IgD-negative memory B cell (primary cell): ENCODE measurements around the gene PARD3. TPM values are rescaled to one million over a fixed set of nuclear protein-coding genes. Genes with fewer than 3 reads are reported as not detected.

Source experiments
- H3K27ac Mint-ChIP-seq, 3 donors: one replicate each; pipeline ENCODE4 v1.8.0; 2020 to 2022; ENCODE audit warnings: mild to moderate bottlenecking in 3 of 3, mixed read lengths in 3 of 3, moderate library complexity in 1 of 3
- H3K27me3 Mint-ChIP-seq: one replicate; pipeline ENCODE4 v1.8.0; 2021; ENCODE audit warnings: mixed read lengths
- H3K36me3 Mint-ChIP-seq: one replicate; pipeline ENCODE4 v1.8.0; 2020; ENCODE audit warnings: mild to moderate bottlenecking, mixed read lengths
- H3K4me1 Mint-ChIP-seq, 3 donors: one replicate each; pipeline ENCODE4 v1.8.0; 2020 to 2022; ENCODE audit warnings: mixed read lengths in 3 of 3, mild to moderate bottlenecking in 1 of 3
- H3K4me3 Mint-ChIP-seq, 4 donors: one replicate each; pipeline ENCODE4 v1.8.0; 2020 to 2022; ENCODE audit warnings: mild to moderate bottlenecking in 4 of 4, mixed read lengths in 4 of 4, moderate library complexity in 3 of 4
- H3K9me3 Mint-ChIP-seq, 3 donors: one replicate each; pipeline ENCODE4 v1.8.0; 2020 to 2021; ENCODE audit warnings: mixed read lengths in 3 of 3, mild to moderate bottlenecking in 1 of 3
- polyA plus RNA-seq: library from polyadenylated mRNA; unstranded; fragments of 300-500 nt; fragmentation: Illumina TruSeq; gene quantifications from one replicate; pipeline ENCODE4 v1.2.3, GENCODE V29; 2021

PARD3 gene
- polyA plus RNA-seq, 1 donor from 2014 or later = not detected

- peaks cover 28% of the 10 kb centered on the region for H3K27me3 Mint-ChIP-seq
- no peak overlapping the region for H3K4me3 Mint-ChIP-seq
- H3K4me1 Mint-ChIP-seq = peaks cover 0 to 12% (median 0%) of the 10 kb centered on the region in 3 donors
- H3K9me3 Mint-ChIP-seq = no peaks in the 10 kb centered on the region
- H3K36me3 Mint-ChIP-seq = no peaks in the 10 kb centered on the region
- no peak overlapping the region for H3K27ac Mint-ChIP-seq
Measured at GRCh38 chr10:34814223-34814912, 728 bp downstream of the PARD3 start.

GRCh38 chr10:34813626-34814222 lies 1.4 kb downstream of the PARD3 start:
- no peaks in the 10 kb centered on the region for H3K36me3 Mint-ChIP-seq
- H3K27me3 Mint-ChIP-seq = peaks cover 29% of the 10 kb centered on the region
- peak overlapping the region in 2 of 4 donors; percentile 39 to 68 for H3K4me3 Mint-ChIP-seq
- H3K4me1 Mint-ChIP-seq = peaks cover 0 to 12% (median 0%) of the 10 kb centered on the region in 3 donors
- H3K9me3 Mint-ChIP-seq = no peaks in the 10 kb centered on the region
- no peak overlapping the region for H3K27ac Mint-ChIP-seq

GRCh38 chr10:34812771-34813170 lies 2.3 kb downstream of the PARD3 start:
- Mint-ChIP-seq H3K9me3 (no peaks in the 10 kb centered on the region), H3K27me3 (peaks cover 31% of the 10 kb centered on the region), H3K4me3 (no peak overlapping the region), H3K4me1 (peaks cover 0 to 12% (median 0%) of the 10 kb centered on the region in 3 donors), H3K36me3 (no peaks in the 10 kb centered on the region), H3K27ac (peak overlapping the region in 1 of 3 donors; percentile 33)

GRCh38 chr10:34811968-34812514 lies 3.1 kb downstream of the PARD3 start:
- Mint-ChIP-seq H3K36me3 (no peaks in the 10 kb centered on the region), H3K9me3 (no peaks in the 10 kb centered on the region), H3K4me3 (no peak overlapping the region), H3K27ac (no peak overlapping the region), H3K4me1 (peaks cover 0 to 12% (median 0%) of the 10 kb centered on the region in 3 donors), H3K27me3 (peaks cover 24% of the 10 kb centered on the region)

GRCh38 chr10:34811126-34811967 lies 3.7 kb downstream of the PARD3 start:
- Mint-ChIP-seq H3K4me3 (peak overlapping the region in 1 of 4 donors; percentile 12), H3K4me1 (peaks cover 0 to 8% (median 0%) of the 10 kb centered on the region in 3 donors), H3K9me3 (no peaks in the 10 kb centered on the region), H3K36me3 (no peaks in the 10 kb centered on the region), H3K27ac (no peak overlapping the region), H3K27me3 (peaks cover 18% of the 10 kb centered on the region)

- H3K27ac Mint-ChIP-seq = no peak overlapping the region
- peak overlapping the region in 1 of 4 donors; percentile 19 for H3K4me3 Mint-ChIP-seq
- peaks cover 11% of the 10 kb centered on the region for H3K27me3 Mint-ChIP-seq
- no peaks in the 10 kb centered on the region for H3K9me3 Mint-ChIP-seq
- H3K4me1 Mint-ChIP-seq = peaks cover 0 to 2% (median 0%) of the 10 kb centered on the region in 3 donors
- H3K36me3 Mint-ChIP-seq = no peaks in the 10 kb centered on the region
Measured at GRCh38 chr10:34809796-34810195, 5.3 kb downstream of the PARD3 start.

GRCh38 chr10:34808801-34809745 lies 6.0 kb downstream of the PARD3 start:
- Mint-ChIP-seq H3K4me1 (peaks cover 0 to 2% (median 0%) of the 10 kb centered on the region in 3 donors), H3K36me3 (no peaks in the 10 kb centered on the region), H3K4me3 (no peak overlapping the region), H3K27ac (no peak overlapping the region), H3K27me3 (peaks cover 11% of the 10 kb centered on the region), H3K9me3 (no peaks in the 10 kb centered on the region)

GRCh38 chr10:34808336-34808735 lies 6.8 kb downstream of the PARD3 start:
- H3K27me3 Mint-ChIP-seq = peaks cover 6% of the 10 kb centered on the region
- H3K4me3 Mint-ChIP-seq = no peak overlapping the region
- H3K4me1 Mint-ChIP-seq = peaks cover 0 to 2% (median 0%) of the 10 kb centered on the region in 3 donors
- H3K9me3 Mint-ChIP-seq = no peaks in the 10 kb centered on the region
- no peak overlapping the region for H3K27ac Mint-ChIP-seq
- H3K36me3 Mint-ChIP-seq = no peaks in the 10 kb centered on the region

- Mint-ChIP-seq H3K27ac (no peak overlapping the region), H3K27me3 (peaks cover 2% of the 10 kb centered on the region), H3K4me3 (no peak overlapping the region), H3K36me3 (no peaks in the 10 kb centered on the region), H3K9me3 (no peaks in the 10 kb centered on the region), H3K4me1 (peaks cover 0 to 1% (median 0%) of the 10 kb centered on the region in 3 donors)
Measured at GRCh38 chr10:34804306-34804705, 10.8 kb downstream of the PARD3 start.

- Mint-ChIP-seq H3K9me3 (peaks cover 0 to 2% (median 0%) of the 10 kb centered on the region in 3 donors), H3K4me1 (peaks cover 0 to 1% (median 0%) of the 10 kb centered on the region in 3 donors), H3K27me3 (no peaks in the 10 kb centered on the region), H3K36me3 (no peaks in the 10 kb centered on the region), H3K27ac (no peak overlapping the region), H3K4me3 (no peak overlapping the region)
Measured at GRCh38 chr10:34802692-34803091, 12.4 kb downstream of the PARD3 start.

- no peaks in the 10 kb centered on the region for H3K36me3 Mint-ChIP-seq
- H3K4me1 Mint-ChIP-seq = peaks cover 0 to 1% (median 0%) of the 10 kb centered on the region in 3 donors
- H3K27me3 Mint-ChIP-seq = no peaks in the 10 kb centered on the region
- peaks cover 0 to 2% (median 0%) of the 10 kb centered on the region in 3 donors for H3K9me3 Mint-ChIP-seq
- H3K4me3 Mint-ChIP-seq = no peak overlapping the region
- no peak overlapping the region for H3K27ac Mint-ChIP-seq
Measured at GRCh38 chr10:34801097-34801733, 13.9 kb downstream of the PARD3 start.

- peaks cover 0 to 4% (median 0%) of the 10 kb centered on the region in 3 donors for H3K9me3 Mint-ChIP-seq
- no peaks in the 10 kb centered on the region for H3K36me3 Mint-ChIP-seq
- H3K4me1 Mint-ChIP-seq = peaks cover 0 to 1% (median 0%) of the 10 kb centered on the region in 3 donors
- no peak overlapping the region for H3K4me3 Mint-ChIP-seq
- H3K27me3 Mint-ChIP-seq = no peaks in the 10 kb centered on the region
- H3K27ac Mint-ChIP-seq = no peak overlapping the region
Measured at GRCh38 chr10:34800624-34801023, 14.5 kb downstream of the PARD3 start.

GRCh38 chr10:34798654-34799053 lies 16.4 kb downstream of the PARD3 start:
- Mint-ChIP-seq H3K36me3 (no peaks in the 10 kb centered on the region), H3K27me3 (no peaks in the 10 kb centered on the region), H3K4me1 (peaks cover 0 to 1% (median 0%) of the 10 kb centered on the region in 3 donors), H3K27ac (no peak overlapping the region), H3K4me3 (no peak overlapping the region), H3K9me3 (peaks cover 0 to 4% (median 0%) of the 10 kb centered on the region in 3 donors)
